ENCODE results near the gene VIPR2.

DNA sequence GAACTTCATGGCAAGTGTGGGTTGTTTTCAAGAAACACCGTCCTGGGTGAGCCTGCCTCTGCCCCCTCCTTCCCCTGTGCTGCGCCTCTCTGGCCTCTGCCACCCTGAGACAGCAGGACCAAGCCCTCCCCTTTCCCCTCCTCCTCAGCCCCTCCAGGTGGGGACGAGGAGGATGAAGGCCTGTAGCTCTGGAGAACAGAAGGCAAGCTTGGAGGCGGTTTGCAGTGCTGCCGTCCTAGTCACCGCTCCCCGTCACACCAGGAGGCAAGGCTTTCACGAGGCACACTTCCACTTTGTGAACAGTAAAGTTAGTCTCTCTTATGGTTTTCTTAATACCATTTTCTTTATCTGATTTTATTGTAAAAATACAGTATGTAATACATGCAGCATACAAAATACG is 8.8 kb upstream of the VIPR2 start:
- TF ChIP-seq, protein P1, sequence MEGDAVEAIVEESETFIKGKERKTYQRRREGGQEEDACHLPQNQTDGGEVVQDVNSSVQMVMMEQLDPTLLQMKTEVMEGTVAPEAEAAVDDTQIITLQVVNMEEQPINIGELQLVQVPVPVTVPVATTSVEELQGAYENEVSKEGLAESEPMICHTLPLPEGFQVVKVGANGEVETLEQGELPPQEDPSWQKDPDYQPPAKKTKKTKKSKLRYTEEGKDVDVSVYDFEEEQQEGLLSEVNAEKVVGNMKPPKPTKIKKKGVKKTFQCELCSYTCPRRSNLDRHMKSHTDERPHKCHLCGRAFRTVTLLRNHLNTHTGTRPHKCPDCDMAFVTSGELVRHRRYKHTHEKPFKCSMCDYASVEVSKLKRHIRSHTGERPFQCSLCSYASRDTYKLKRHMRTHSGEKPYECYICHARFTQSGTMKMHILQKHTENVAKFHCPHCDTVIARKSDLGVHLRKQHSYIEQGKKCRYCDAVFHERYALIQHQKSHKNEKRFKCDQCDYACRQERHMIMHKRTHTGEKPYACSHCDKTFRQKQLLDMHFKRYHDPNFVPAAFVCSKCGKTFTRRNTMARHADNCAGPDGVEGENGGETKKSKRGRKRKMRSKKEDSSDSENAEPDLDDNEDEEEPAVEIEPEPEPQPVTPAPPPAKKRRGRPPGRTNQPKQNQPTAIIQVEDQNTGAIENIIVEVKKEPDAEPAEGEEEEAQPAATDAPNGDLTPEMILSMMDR (IDR thresholded peaks at IDR 0.05) = no peak
- no peak for TF ChIP-seq EP300 (IDR thresholded peaks at IDR 0.05; ENCODE audit: low read depth)
- TF ChIP-seq POLR2AphosphoS5 (IDR thresholded peaks at IDR 0.05) = no peak
- no peak for TF ChIP-seq POLR2A (IDR thresholded peaks at IDR 0.05)
